Endometrial microvascular endothelial cells (primary cell): ENCODE measurements around the gene ADGRV1. TPM values are rescaled to one million over a fixed set of nuclear protein-coding genes. Genes with fewer than 3 reads are reported as not detected.
"Not testable (repeated sequence)": the region's sequence is repeated elsewhere in the genome, so short reads cannot be mapped to it uniquely, and the experiment has no call there.

ENCODE experiments used
- in situ Hi-C: cut with HindIII; loops from 2 replicates; pipeline ENCODE4 v1.10.0; 2017; ENCODE audit warnings: low sequenced_read_pairs, low pct_unique_long_range_greater_than_20kb; ENCODE audit errors: inconsistent ontology term
- total RNA-seq: library from RNA; depleted of rRNA; stranded (reverse); fragments of >200 nt; gene quantifications from one replicate; pipeline ENCODE4 v1.2.3, GENCODE V29; 2015; ENCODE audit errors: inconsistent ontology term

Gene ADGRV1
- total RNA-seq, 1 donor from 2014 or later, result not detected

- in situ Hi-C loops, result no loop called here
Observed at GRCh38 chr5:90689064-90689463, 130.5 kb downstream of the ADGRV1 start.

- in situ Hi-C loops, result no loop called here
Observed at GRCh38 chr5:90690307-90690706, 131.7 kb downstream of the ADGRV1 start.

- in situ Hi-C loops, result no loop called here
Observed at GRCh38 chr5:90691533-90691932, 132.9 kb downstream of the ADGRV1 start.

- in situ Hi-C loops, result no loop called here
Observed at GRCh38 chr5:90696153-90696552, 137.6 kb downstream of the ADGRV1 start.

- in situ Hi-C loops, result no loop called here
Observed at GRCh38 chr5:90700299-90700698, 141.7 kb downstream of the ADGRV1 start.

GRCh38 chr5:90703932-90704331, 145.3 kb downstream of the ADGRV1 start:
- in situ Hi-C loops, result no loop called here

- in situ Hi-C loops, result no loop called here
Observed at GRCh38 chr5:90707698-90708097, 149.1 kb downstream of the ADGRV1 start.

- in situ Hi-C loops, result no loop called here
Observed at GRCh38 chr5:90709323-90710155, 150.9 kb downstream of the ADGRV1 start.

GRCh38 chr5:90718387-90718786, 159.8 kb downstream of the ADGRV1 start:
- in situ Hi-C loops, result no loop called here

- in situ Hi-C loops, result no loop called here
Observed at GRCh38 chr5:90739567-90739966, 181.0 kb downstream of the ADGRV1 start.

- in situ Hi-C loops, result no loop called here
Observed at GRCh38 chr5:90740244-90740799, 181.7 kb downstream of the ADGRV1 start.

GRCh38 chr5:90741022-90741564, 182.5 kb downstream of the ADGRV1 start:
- in situ Hi-C loops, result no loop called here

GRCh38 chr5:90746119-90746518, 187.5 kb downstream of the ADGRV1 start:
- in situ Hi-C loops, result no loop called here

- in situ Hi-C loops, result no loop called here
Observed at GRCh38 chr5:90747175-90747574, 188.6 kb downstream of the ADGRV1 start.

- in situ Hi-C loops, result no loop called here
Observed at GRCh38 chr5:90747693-90748092, 189.1 kb downstream of the ADGRV1 start.

GRCh38 chr5:90759119-90759518, 200.5 kb downstream of the ADGRV1 start:
- in situ Hi-C loops, result no loop called here

GRCh38 chr5:90767710-90768109, 209.1 kb downstream of the ADGRV1 start:
- in situ Hi-C loops, result no loop called here

GRCh38 chr5:90770006-90770541, 211.5 kb downstream of the ADGRV1 start:
- in situ Hi-C loops, result not testable (repeated sequence)

GRCh38 chr5:90777959-90778358, 219.4 kb downstream of the ADGRV1 start:
- in situ Hi-C loops, result no loop called here
